ENCODE data around the gene ANTXRL.

GRCh38 chr10:46297406-46298204 is 10.8 kb downstream of the ANTXRL start:
- TF ChIP-seq CTCF (conservative IDR thresholded peaks at IDR 0.05; ENCODE audit: low read length) (no peak), EZH2phosphoT487 (IDR thresholded peaks at IDR 0.05; ENCODE audit: borderline replicate concordance, low read depth, low read length) (no peak)
